PFSK-1 (cell line): ENCODE data around the gene TAS1R2.

Experiments used
- FOXP2 ChIP-seq: optimal IDR thresholded peaks from 2 replicates; pipeline ENCODE3; 2011; ENCODE audit warnings: borderline replicate concordance, control low read depth, inconsistent platforms; ENCODE audit not compliant: insufficient read depth; ENCODE audit errors: extremely low read length, extremely low read depth
- POLR2AphosphoS5 ChIP-seq: IDR thresholded peaks from 2 replicates; pipeline ENCODE4 v1.6.1; 2012; ENCODE audit warnings: low read depth, mild to moderate bottlenecking, control low read depth, low read length, moderate library complexity
- SIN3A ChIP-seq: IDR thresholded peaks from 2 replicates; pipeline ENCODE4 v1.6.1; 2012; ENCODE audit warnings: mild to moderate bottlenecking, low read length, moderate library complexity, borderline replicate concordance; ENCODE audit not compliant: insufficient read depth
- TAF1 ChIP-seq: IDR thresholded peaks from 2 replicates; pipeline ENCODE4 v1.6.1; 2012; ENCODE audit warnings: low read length, control low read depth, borderline replicate concordance; ENCODE audit not compliant: insufficient read depth
- TF ChIP-seq, protein P1 (sequence below), 2 experiments: IDR thresholded peaks; 2 replicates each; pipeline versions ENCODE4 v1.6.1 to v1.8.0; 2011 to 2012; ENCODE audit warnings: low read depth in 2 of 2, low read length in 2 of 2, control low read depth in 1 of 2, inconsistent platforms in 1 of 2, mild to moderate bottlenecking in 1 of 2, moderate library complexity in 1 of 2; ENCODE audit not compliant: insufficient read depth in 1 of 2

The TAS1R2 gene

GRCh38 chr1:18878538-18879214, 19.2 kb upstream of the TAS1R2 start:
- TF ChIP-seq TAF1, result no peak
- no peak for TF ChIP-seq SIN3A
- TF ChIP-seq POLR2AphosphoS5, result no peak
- TF ChIP-seq FOXP2, result no peak
- TF ChIP-seq, protein P1, sequence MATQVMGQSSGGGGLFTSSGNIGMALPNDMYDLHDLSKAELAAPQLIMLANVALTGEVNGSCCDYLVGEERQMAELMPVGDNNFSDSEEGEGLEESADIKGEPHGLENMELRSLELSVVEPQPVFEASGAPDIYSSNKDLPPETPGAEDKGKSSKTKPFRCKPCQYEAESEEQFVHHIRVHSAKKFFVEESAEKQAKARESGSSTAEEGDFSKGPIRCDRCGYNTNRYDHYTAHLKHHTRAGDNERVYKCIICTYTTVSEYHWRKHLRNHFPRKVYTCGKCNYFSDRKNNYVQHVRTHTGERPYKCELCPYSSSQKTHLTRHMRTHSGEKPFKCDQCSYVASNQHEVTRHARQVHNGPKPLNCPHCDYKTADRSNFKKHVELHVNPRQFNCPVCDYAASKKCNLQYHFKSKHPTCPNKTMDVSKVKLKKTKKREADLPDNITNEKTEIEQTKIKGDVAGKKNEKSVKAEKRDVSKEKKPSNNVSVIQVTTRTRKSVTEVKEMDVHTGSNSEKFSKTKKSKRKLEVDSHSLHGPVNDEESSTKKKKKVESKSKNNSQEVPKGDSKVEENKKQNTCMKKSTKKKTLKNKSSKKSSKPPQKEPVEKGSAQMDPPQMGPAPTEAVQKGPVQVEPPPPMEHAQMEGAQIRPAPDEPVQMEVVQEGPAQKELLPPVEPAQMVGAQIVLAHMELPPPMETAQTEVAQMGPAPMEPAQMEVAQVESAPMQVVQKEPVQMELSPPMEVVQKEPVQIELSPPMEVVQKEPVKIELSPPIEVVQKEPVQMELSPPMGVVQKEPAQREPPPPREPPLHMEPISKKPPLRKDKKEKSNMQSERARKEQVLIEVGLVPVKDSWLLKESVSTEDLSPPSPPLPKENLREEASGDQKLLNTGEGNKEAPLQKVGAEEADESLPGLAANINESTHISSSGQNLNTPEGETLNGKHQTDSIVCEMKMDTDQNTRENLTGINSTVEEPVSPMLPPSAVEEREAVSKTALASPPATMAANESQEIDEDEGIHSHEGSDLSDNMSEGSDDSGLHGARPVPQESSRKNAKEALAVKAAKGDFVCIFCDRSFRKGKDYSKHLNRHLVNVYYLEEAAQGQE (IDR thresholded peaks at IDR 0.05; ENCODE audit: insufficient read depth in 1 of 2, low read depth in 2 of 2, low read length in 2 of 2), result no peak

DNA sequence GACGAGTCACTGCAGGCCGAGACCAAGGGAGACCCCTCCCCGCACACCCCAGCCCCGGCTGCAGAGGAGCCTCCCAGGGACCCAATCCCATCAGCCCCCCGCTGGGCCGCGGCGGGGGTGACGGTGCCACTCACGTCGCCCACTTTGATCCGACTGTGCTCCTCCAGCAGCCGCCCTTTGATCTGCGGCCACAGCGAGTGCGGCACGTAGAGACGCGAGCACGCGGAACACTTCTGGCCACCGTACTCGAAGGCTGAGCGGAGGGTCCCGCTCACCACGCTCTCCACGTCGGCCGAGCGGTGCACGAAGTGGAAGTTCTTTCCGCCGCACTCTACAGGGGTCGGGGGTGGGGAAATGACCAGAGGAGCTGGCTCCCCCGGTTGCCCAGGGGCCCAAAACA, 17.8 kb upstream of the TAS1R2 start:
- TF ChIP-seq, protein P1 (IDR thresholded peaks at IDR 0.05; ENCODE audit: insufficient read depth in 1 of 2, low read depth in 2 of 2, low read length in 2 of 2), result no peak
- TF ChIP-seq FOXP2 (no peak), POLR2AphosphoS5 (no peak)

DNA sequence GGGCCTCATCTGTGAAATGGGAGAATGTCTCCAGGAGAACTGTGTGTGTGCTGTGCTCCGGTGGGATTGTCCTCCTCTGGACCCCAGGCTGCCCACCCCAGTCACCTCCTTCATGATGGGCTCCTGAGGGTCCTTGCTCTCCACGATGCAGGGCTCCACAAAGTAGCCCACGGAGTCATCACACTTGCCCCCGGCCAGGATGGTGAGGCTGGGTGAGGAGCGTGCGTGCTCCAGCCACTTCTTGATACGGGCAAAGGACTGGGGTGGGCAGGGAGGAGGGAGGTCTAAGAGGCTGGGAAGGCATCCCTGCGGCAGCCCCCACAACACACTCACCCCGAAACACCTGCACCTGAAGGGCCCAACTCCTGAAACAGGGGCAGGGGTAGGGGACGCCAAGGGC, 16.8 kb upstream of the TAS1R2 start:
- TF ChIP-seq, protein P1 (IDR thresholded peaks at IDR 0.05; ENCODE audit: insufficient read depth in 1 of 2, low read depth in 2 of 2, low read length in 2 of 2), result no peak
- TF ChIP-seq POLR2AphosphoS5 (no peak), FOXP2 (no peak), SIN3A (no peak), TAF1 (no peak)

DNA sequence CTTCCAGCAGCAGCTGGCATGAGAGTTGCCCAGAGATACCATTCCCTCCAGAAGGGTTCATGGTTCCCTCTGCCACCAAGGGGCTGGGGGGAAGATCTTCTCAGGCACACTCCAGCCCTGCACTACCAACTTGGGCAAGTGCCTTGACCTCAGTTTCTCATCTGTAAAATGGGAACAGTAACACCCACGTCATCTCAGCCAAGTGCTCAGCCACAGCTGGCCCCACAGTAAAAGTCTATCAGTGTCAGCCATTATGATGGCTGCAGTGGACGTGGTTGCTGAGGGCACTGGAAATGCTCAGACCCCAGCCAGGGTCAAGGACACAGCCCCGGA, 16.3 kb upstream of the TAS1R2 start:
- TF ChIP-seq SIN3A, result no peak
- TF ChIP-seq, protein P1 (IDR thresholded peaks at IDR 0.05; ENCODE audit: insufficient read depth in 1 of 2, low read depth in 2 of 2, low read length in 2 of 2), result no peak
- no peak for TF ChIP-seq FOXP2
- TF ChIP-seq TAF1, result no peak
- no peak for TF ChIP-seq POLR2AphosphoS5

DNA sequence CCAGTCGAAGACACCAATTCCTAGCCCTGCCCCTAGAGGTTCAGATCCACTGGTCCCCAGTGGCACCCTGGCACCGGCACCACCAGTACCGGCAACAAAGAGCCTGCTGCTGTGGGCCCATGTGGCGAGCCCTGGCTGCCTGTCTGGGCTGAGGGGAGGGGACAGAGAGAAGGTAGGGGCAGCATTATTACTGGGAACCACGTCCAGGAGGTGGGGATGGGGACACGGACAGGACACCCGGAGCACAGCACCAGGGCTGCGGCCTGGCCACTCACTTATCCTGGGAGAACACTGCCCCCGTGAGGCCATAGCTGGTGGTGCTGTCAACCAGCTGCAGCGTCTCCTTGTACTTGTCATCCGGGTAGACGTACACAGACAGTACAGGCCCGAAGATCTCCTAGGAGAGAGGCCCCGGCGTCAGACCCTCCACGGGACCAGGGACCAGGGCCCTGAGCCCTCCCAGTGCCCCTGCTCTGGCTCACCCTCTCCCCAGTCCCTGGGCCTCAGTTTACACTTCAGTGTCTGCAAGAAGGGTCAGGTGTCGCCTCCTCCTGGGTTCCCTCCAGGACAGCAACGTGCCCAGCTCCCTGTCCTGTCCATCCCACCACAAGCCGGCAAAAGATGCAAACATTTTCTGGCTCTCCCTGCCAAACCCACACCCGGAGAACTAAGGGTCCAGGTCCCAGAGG, 15.8 kb upstream of the TAS1R2 start:
- TF ChIP-seq SIN3A (no peak), FOXP2 (no peak), POLR2AphosphoS5 (no peak), TAF1 (no peak)
- TF ChIP-seq, protein P1 (IDR thresholded peaks at IDR 0.05; ENCODE audit: insufficient read depth in 1 of 2, low read depth in 2 of 2, low read length in 2 of 2), result no peak
